Measurements from ENCODE around the gene AK9. TPM values are rescaled to one million over a fixed set of nuclear protein-coding genes. Genes with fewer than 3 reads are reported as not detected.

Gene AK9
- total and polyA plus RNA-seq, 9 of the 15 experiments (the other 6 are each of a cell fraction or from before 2014, with no cell fraction given): 0.59 to 1.9 (median 1.2) TPM

GRCh38 chr6:109690737-109691621 is at the start of gene AK9, which contains the start of gene FIG4 (continued):
- no peak for TF ChIP-seq RAD51 (IDR thresholded peaks at IDR 0.05; ENCODE audit: borderline replicate concordance, low read depth)
- TF ChIP-seq ZFP36 (IDR thresholded peaks at IDR 0.05; ENCODE audit: low read depth, low read length, partially characterized antibody): no peak
- TF ChIP-seq ZFX (CRISPR knock-in tag; IDR thresholded peaks at IDR 0.05): peak; percentile 63
- no peak for TF ChIP-seq TBP (optimal IDR thresholded peaks at IDR 0.05; ENCODE audit: low read depth, low read length)
- no peak for TF ChIP-seq HSF4 (CRISPR knock-in tag; IDR thresholded peaks at IDR 0.05; ENCODE audit: borderline replicate concordance)
- no peak for TF ChIP-seq ZNF655 (CRISPR knock-in tag; IDR thresholded peaks at IDR 0.05)
- TF ChIP-seq TAF1 (IDR thresholded peaks at IDR 0.05; ENCODE audit: control insufficient read depth, extremely low read depth, insufficient read depth, low read length, severe bottlenecking): no peak
- no peak for TF ChIP-seq ZSCAN32 (CRISPR knock-in tag; IDR thresholded peaks at IDR 0.05)
- no peak for TF ChIP-seq KLF6 (CRISPR knock-in tag; IDR thresholded peaks at IDR 0.05; ENCODE audit: borderline replicate concordance)
- TF ChIP-seq ZNF165 (CRISPR knock-in tag; IDR thresholded peaks at IDR 0.05; ENCODE audit: borderline replicate concordance): no peak
- TF ChIP-seq TCF3 (CRISPR knock-in tag; IDR thresholded peaks at IDR 0.05): no peak
- TF ChIP-seq CTCF (IDR thresholded peaks at IDR 0.05 in 2 of 3, conservative IDR thresholded peaks at IDR 0.05 in 1 of 3; ENCODE audit: insufficient read depth in 2 of 3, low read depth in 1 of 3, low read length in 3 of 3): peak in 2 of 3 experiments; percentile 29 to 36; a peak in 3 of 6 replicates
- TF ChIP-seq ARHGAP35 (IDR thresholded peaks at IDR 0.05; ENCODE audit: partially characterized antibody): no peak
- TF ChIP-seq ZNF586 (CRISPR knock-in tag; conservative IDR thresholded peaks at IDR 0.05): no peak
- no peak for TF ChIP-seq NFXL1 (CRISPR knock-in tag; IDR thresholded peaks at IDR 0.05)
- TF ChIP-seq ZNF24 (IDR thresholded peaks at IDR 0.05): no peak
- no peak for TF ChIP-seq ZFP91 (CRISPR knock-in tag; IDR thresholded peaks at IDR 0.05)
- TF ChIP-seq IRF2 (CRISPR knock-in tag; IDR thresholded peaks at IDR 0.05): no peak
- no peak for TF ChIP-seq RFX5 (IDR thresholded peaks at IDR 0.05; ENCODE audit: low read depth, low read length)
- no peak for TF ChIP-seq NFE2L1 (tag; IDR thresholded peaks at IDR 0.05; ENCODE audit: borderline replicate concordance, low read depth)
- TF ChIP-seq RBFOX2 (IDR thresholded peaks at IDR 0.05; ENCODE audit: low read depth, low read length): peak; percentile 72
- no peak for TF ChIP-seq RCOR1 (IDR thresholded peaks at IDR 0.05; ENCODE audit: borderline replicate concordance in 1 of 2, low read depth in 2 of 2, low read length in 2 of 2)

Data from K562 (cell line).